HepG2 (cell line): ENCODE measurements around the gene ALG9. TPM values are rescaled to one million over a fixed set of nuclear protein-coding genes. Genes with fewer than 3 reads are reported as not detected.

Experiments
- ATAC-seq: fragments of 200-7000 bp; cut with Tn5 transposase; 3 replicates; pipeline ENCODE4 v1.9.1; 2020; ENCODE audit warnings: mild to moderate bottlenecking, moderate library complexity
- BruUV-seq: library from RNA; stranded (reverse); fragments of 400-500 nt; replicated peaks from 2 replicates; lab custom pipeline; 2021; lab: Mats Ljungman, UMichigan
- CTCF ChIA-PET: fragments of 300-600 bp; formaldehyde crosslinking; extraction: SDS; loops from one replicate; lab custom pipeline; 2021; ENCODE audit warnings: low total read pairs, inconsistent platforms, low intra/inter-chr PET ratio; lab: Yijun Ruan, JAX
- POLR2A ChIA-PET: fragments of 350-600 bp; sonication (Branson Sonifier 250); formaldehyde crosslinking; loops from one replicate; lab custom pipeline; 2020; ENCODE audit warnings: antibody characterized with exemption, inconsistent platforms; lab: Yijun Ruan, JAX
- DNase-seq: peaks from one replicate; pipeline ENCODE4 v3.0.0-alpha.2; 2015; ENCODE audit warnings: low spot score
- FAIRE-seq: peaks from 3 replicates; lab custom pipeline; 2011; peaks lifted over from hg19 to GRCh38; lab: Jason Lieb, UNC
- H2AFZ ChIP-seq: one replicate; pipeline ENCODE4 v1.6.1; 2011; ENCODE audit warnings: low read length, inconsistent platforms
- H3K27ac ChIP-seq: fragments of 300-600 bp; 3 replicates; pipeline ENCODE4 v1.8.0; 2011; ENCODE audit warnings: mixed run types, mild to moderate bottlenecking, mixed read lengths, low read length, inconsistent platforms; ENCODE audit not compliant: insufficient read depth; ENCODE audit errors: extremely low read length
- H3K27me3 ChIP-seq, 2 experiments: fragments of 200-600 bp in 1 of 2; 2 replicates in 1 of 2; 3 replicates in 1 of 2; pipeline versions ENCODE4 v1.6.0 to v1.8.0; 2011; ENCODE audit warnings: low read length in 2 of 2, mild to moderate bottlenecking in 2 of 2, moderate library complexity in 2 of 2, inconsistent platforms in 1 of 2; ENCODE audit not compliant: insufficient read depth in 2 of 2, control insufficient read depth in 1 of 2
- H3K36me3 ChIP-seq, 2 experiments: fragments of 200-600 bp in 1 of 2; replicated peaks in 1 of 2; 2 replicates in 1 of 2; 3 replicates in 1 of 2; pipeline versions ENCODE4 v1.5.1 to v1.8.0; 2011; ENCODE audit warnings: low read length in 2 of 2, inconsistent platforms in 1 of 2; ENCODE audit not compliant: insufficient read depth in 2 of 2, control insufficient read depth in 1 of 2
- H3K4me1 ChIP-seq: 2 replicates; pipeline ENCODE4 v1.5.1; 2012; ENCODE audit warnings: low read length, inconsistent platforms; ENCODE audit not compliant: insufficient read depth
- H3K4me2 ChIP-seq: 2 replicates; pipeline ENCODE4 v1.6.0; 2011; ENCODE audit warnings: low read depth, low read length, inconsistent platforms
- H3K4me3 ChIP-seq, 3 experiments: fragments of 200-600 bp in 1 of 3; sonication (generic), shearing (Covaris generic) in 1 of 3; replicated peaks in 1 of 3; 2 replicates each; pipeline ENCODE4 v1.5.1; 2011 to 2016; ENCODE audit warnings: low read length in 3 of 3, inconsistent platforms in 2 of 3, low read depth in 2 of 3, mild to moderate bottlenecking in 2 of 3, control low read depth in 1 of 3, mixed read lengths in 1 of 3; ENCODE audit not compliant: insufficient read depth in 1 of 3
- H3K79me2 ChIP-seq: one replicate; pipeline ENCODE4 v1.6.1; 2011; ENCODE audit warnings: low read length, inconsistent platforms; ENCODE audit not compliant: insufficient read depth
- H3K9ac ChIP-seq: 2 replicates; pipeline ENCODE4 v1.6.0; 2011; ENCODE audit warnings: mild to moderate bottlenecking, low read depth, low read length, inconsistent platforms; ENCODE audit not compliant: insufficient read depth
- H3K9me3 ChIP-seq: 2 replicates; pipeline ENCODE4 v1.5.1; 2012; ENCODE audit warnings: mild to moderate bottlenecking, low read length
- H4K20me1 ChIP-seq: 2 replicates; pipeline ENCODE4 v1.6.0; 2011; ENCODE audit warnings: inconsistent platforms, mild to moderate bottlenecking, low read length, moderate library complexity; ENCODE audit not compliant: insufficient read depth
- HOXA7 ChIP-seq: sonication (generic); formaldehyde crosslinking; IDR thresholded peaks from 2 replicates; pipeline ENCODE4 v1.8.1; 2022; ENCODE audit warnings: mild to moderate bottlenecking, missing genetic modification reagents, moderate library complexity
- KLF16 ChIP-seq, 2 experiments: sonication (generic) in 1 of 2; formaldehyde crosslinking in 1 of 2; IDR thresholded peaks; 2 replicates each; pipeline versions ENCODE4 v1.6.1 to v1.8.0; 2016 to 2023; ENCODE audit warnings: missing genetic modification reagents in 2 of 2, missing compliant biosample characterization in 1 of 2
- MYPOP ChIP-seq: sonication (generic); formaldehyde crosslinking; IDR thresholded peaks from 2 replicates; pipeline ENCODE4 v1.8.1; 2023; ENCODE audit warnings: mild to moderate bottlenecking, moderate library complexity, missing genetic modification reagents
- NFE2L1 ChIP-seq: sonication (generic); formaldehyde crosslinking; IDR thresholded peaks from 2 replicates; pipeline ENCODE4 v1.4.0; 2020; ENCODE audit warnings: missing genetic modification reagents, mild to moderate bottlenecking, borderline replicate concordance
- NR2F1 ChIP-seq, 2 experiments: fragments of 450-650 bp in 1 of 2; formaldehyde crosslinking in 1 of 2; IDR thresholded peaks; 2 replicates each; pipeline versions ENCODE4 v1.5.0 to v1.6.1; 2016 to 2020; ENCODE audit warnings: mild to moderate bottlenecking in 1 of 2, missing compliant biosample characterization in 1 of 2, missing genetic modification reagents in 1 of 2, moderate library complexity in 1 of 2
- TFDP1 ChIP-seq: IDR thresholded peaks from 2 replicates; pipeline ENCODE4 v1.6.1; 2016; ENCODE audit warnings: missing compliant biosample characterization, missing genetic modification reagents, borderline replicate concordance
- ZNF333 ChIP-seq: sonication (generic); formaldehyde crosslinking; IDR thresholded peaks from 2 replicates; pipeline ENCODE4 v1.4.0; 2020; ENCODE audit warnings: mild to moderate bottlenecking, missing genetic modification reagents, borderline replicate concordance
- ZNF496 ChIP-seq: sonication (generic); formaldehyde crosslinking; IDR thresholded peaks from 2 replicates; pipeline ENCODE4 v1.8.1; 2023; ENCODE audit warnings: mild to moderate bottlenecking, moderate library complexity, missing genetic modification reagents; ENCODE audit not compliant: insufficient replicate concordance
- ZNF800 ChIP-seq: sonication (generic); formaldehyde crosslinking; IDR thresholded peaks from 2 replicates; pipeline ENCODE4 v1.4.0; 2020; ENCODE audit warnings: missing genetic modification reagents
- WGBS: methylation state at CpG from one replicate; pipeline ENCODE4 v1.1.6; 2017; ENCODE audit warnings: low lambda C conversion rate; 5-methylcytosine and 5-hydroxymethylcytosine counted together
- in situ Hi-C: cut with HindIII; loops from 2 replicates; pipeline ENCODE4 v1.10.0; 2017; ENCODE audit warnings: low pct_unique_long_range_greater_than_20kb; ENCODE audit not compliant: extremely low pct_ligation_motif_present
- intact Hi-C: fragments of 100-400 bp; cut with micrococcal nuclease; formaldehyde crosslinking; loops from one replicate; pipeline ENCODE4 v1.10.0; 2022; ENCODE audit not compliant: unreplicated experiment
- polyA plus RNA-seq, 8 experiments: library from polyadenylated mRNA; depleted of rRNA in 3 of 8; stranded (reverse) in 7 of 8; unstranded in 1 of 8; fragments of >200 nt; fragmentation: Illumina TruSeq in 4 of 8; extraction: Trizol in 4 of 8; gene quantifications; 2 replicates each; pipeline versions ENCODE4 v1.2.1 to v1.2.3, GENCODE V29; 2011 to 2016; ENCODE audit warnings: low read depth in 4 of 8, missing spikeins in 1 of 8, mixed read lengths in 1 of 8; ENCODE audit not compliant: insufficient read depth in 1 of 8
- total RNA-seq, 5 experiments: library from RNA; depleted of rRNA; stranded (reverse); fragments of >200 nt; fragmentation: Illumina TruSeq; extraction: Trizol; gene quantifications; 2 replicates each; pipeline ENCODE4 v1.2.3, GENCODE V29; 2016; ENCODE audit warnings: low read depth in 1 of 5

ALG9 gene
- total and polyA plus RNA-seq, 2 of the 13 experiments (the other 11 are each of a cell fraction or from before 2014, with no cell fraction given) = 39.4 to 40.6 TPM

GRCh38 chr11:111764621-111765020 lies 106.8 kb downstream of the ALG9 start:
- H3K36me3 ChIP-seq = peaks cover 17 to 31% of the 10 kb centered on the region in 2 experiments; a peak in 4 of 5 replicates
- no peaks in the 10 kb centered on the region; a peak in 1 of 5 replicates for H3K27me3 ChIP-seq
- H3K4me3 ChIP-seq = peak overlapping the region; percentile 89 to 98 (median 93); a peak in 5 of 6 replicates
- H3K9ac ChIP-seq = peak overlapping the region; percentile 93
- no TSS peak for BruUV-seq
- no peaks in the 10 kb centered on the region for H4K20me1 ChIP-seq
- intact Hi-C loops = no loop called here
- CTCF ChIA-PET = no interaction called here
- H3K4me2 ChIP-seq = peak overlapping the region; percentile 99
- no peak overlapping the region for H3K27ac ChIP-seq
- WGBS = 33% methylated on average over 1 of the region's 1 CpG
- TF ChIP-seq NFE2L1 (CRISPR knock-in tag) = no peak
- no peak for TF ChIP-seq MYPOP (CRISPR knock-in tag)
- no peak for TF ChIP-seq ZNF333 (CRISPR knock-in tag)
- TF ChIP-seq TFDP1 (CRISPR knock-in tag) = no peak
- TF ChIP-seq ZNF496 (CRISPR knock-in tag) = no peak
- TF ChIP-seq KLF16 (CRISPR knock-in tag; IDR thresholded peaks at IDR 0.05) = no peak
- no peak for TF ChIP-seq HOXA7 (CRISPR knock-in tag)
- TF ChIP-seq NR2F1 (CRISPR knock-in tag; IDR thresholded peaks at IDR 0.05) = no peak
- TF ChIP-seq ZNF800 (CRISPR knock-in tag) = no peak
- H3K4me1 ChIP-seq = peaks cover 41% of the 10 kb centered on the region
- peaks cover 35% of the 10 kb centered on the region for H3K79me2 ChIP-seq
- POLR2A ChIA-PET = interaction anchor here (1.2 to 3.3 kb wide), 7 partner anchors 10 to 141 kb away, joined by 3 to 12 read pairs (median 4); no protein-coding TSS in a partner anchor
- no peaks in the 10 kb centered on the region for H3K9me3 ChIP-seq
- no peak overlapping the region for H2AFZ ChIP-seq
- ATAC-seq (no peak), FAIRE-seq (no peak), DNase-seq (no peak)
- in situ Hi-C loops = no loop called here
